MCF 10A (cell line): Measurements from ENCODE around the gene PLOD2. TPM values are rescaled to one million over a fixed set of nuclear protein-coding genes. Genes with fewer than 3 reads are reported as not detected.
A peak's percentile ranks its signal among the peaks of the same experiment; 100 is the strongest.

ENCODE experiments used
- BruUV-seq: library from RNA; stranded (reverse); fragments of 400-500 nt; replicated peaks from 2 replicates; lab custom pipeline; 2021; lab: Mats Ljungman, UMichigan
- CTCF ChIA-PET: fragments of 300-600 bp; sonication (Branson Sonifier 250); formaldehyde crosslinking; extraction: SDS; loops from one replicate; lab custom pipeline; 2021; ENCODE audit warnings: antibody characterized with exemption, inconsistent platforms; lab: Yijun Ruan, JAX
- POLR2A ChIA-PET: fragments of 300-600, 350-650 bp; sonication (Branson Sonifier 250); formaldehyde crosslinking; extraction: SDS; loops from one replicate; lab custom pipeline; 2020; ENCODE audit warnings: antibody characterized with exemption, inconsistent platforms; lab: Yijun Ruan, JAX
- DNase-seq: peaks from one replicate; pipeline ENCODE4 v3.0.0-alpha.2; 2018; ENCODE audit not compliant: unreplicated experiment
- H3K27ac Mint-ChIP-seq: one replicate; pipeline ENCODE4 v1.8.0; 2022; ENCODE audit warnings: mild to moderate bottlenecking, low read depth, mixed read lengths; ENCODE audit not compliant: unreplicated experiment
- H3K27me3 Mint-ChIP-seq: one replicate; pipeline ENCODE4 v1.8.0; 2022; ENCODE audit warnings: mixed read lengths; ENCODE audit not compliant: insufficient read depth, unreplicated experiment
- H3K36me3 Mint-ChIP-seq: one replicate; pipeline ENCODE4 v1.8.0; 2022; ENCODE audit warnings: mild to moderate bottlenecking, moderate library complexity, mixed read lengths; ENCODE audit not compliant: insufficient read depth, unreplicated experiment
- H3K4me1 Mint-ChIP-seq: one replicate; pipeline ENCODE4 v1.8.0; 2022; ENCODE audit warnings: mixed read lengths; ENCODE audit not compliant: insufficient read depth, unreplicated experiment
- H3K4me3 Mint-ChIP-seq: one replicate; pipeline ENCODE4 v1.8.0; 2022; ENCODE audit warnings: mild to moderate bottlenecking, moderate library complexity, mixed read lengths; ENCODE audit not compliant: unreplicated experiment
- H3K9me3 Mint-ChIP-seq: one replicate; pipeline ENCODE4 v1.8.0; 2022; ENCODE audit warnings: mixed read lengths; ENCODE audit not compliant: unreplicated experiment
- intact Hi-C: fragments of 100-400 bp; cut with micrococcal nuclease; formaldehyde crosslinking; loops from 2 replicates; pipeline ENCODE4 v1.14.1; 2022
- total RNA-seq: library from RNA; stranded (reverse); gene quantifications from 2 replicates; pipeline ENCODE4 v1.2.3, GENCODE V29; 2022
- TF ChIP-seq, protein P1 (sequence below): fragments of 200-600 bp; IDR thresholded peaks from one replicate; pipeline ENCODE4 v1.8.0; 2022; ENCODE audit warnings: antibody characterized with exemption, mild to moderate bottlenecking; ENCODE audit not compliant: unreplicated experiment

Gene PLOD2
- total RNA-seq, 1 experiment from 2014 or later, result 149 TPM

- CTCF ChIA-PET, result interaction anchor here (0.7 to 2.8 kb wide), 8 partner anchors 10 to 415 kb away, joined by 3 to 12 read pairs (median 5); no protein-coding TSS in a partner anchor
- DNase-seq, result no peak
- H3K4me1 Mint-ChIP-seq, result peaks cover 46% of the 10 kb centered on the region
- H3K36me3 Mint-ChIP-seq, result no peaks in the 10 kb centered on the region
- H3K9me3 Mint-ChIP-seq, result peaks cover 12% of the 10 kb centered on the region
- POLR2A ChIA-PET, result interaction anchor here (0.7 to 4.2 kb wide), 16 partner anchors 9 to 416 kb away, joined by 3 to 54 read pairs (median 6); no protein-coding TSS in a partner anchor
- TF ChIP-seq, protein P1, sequence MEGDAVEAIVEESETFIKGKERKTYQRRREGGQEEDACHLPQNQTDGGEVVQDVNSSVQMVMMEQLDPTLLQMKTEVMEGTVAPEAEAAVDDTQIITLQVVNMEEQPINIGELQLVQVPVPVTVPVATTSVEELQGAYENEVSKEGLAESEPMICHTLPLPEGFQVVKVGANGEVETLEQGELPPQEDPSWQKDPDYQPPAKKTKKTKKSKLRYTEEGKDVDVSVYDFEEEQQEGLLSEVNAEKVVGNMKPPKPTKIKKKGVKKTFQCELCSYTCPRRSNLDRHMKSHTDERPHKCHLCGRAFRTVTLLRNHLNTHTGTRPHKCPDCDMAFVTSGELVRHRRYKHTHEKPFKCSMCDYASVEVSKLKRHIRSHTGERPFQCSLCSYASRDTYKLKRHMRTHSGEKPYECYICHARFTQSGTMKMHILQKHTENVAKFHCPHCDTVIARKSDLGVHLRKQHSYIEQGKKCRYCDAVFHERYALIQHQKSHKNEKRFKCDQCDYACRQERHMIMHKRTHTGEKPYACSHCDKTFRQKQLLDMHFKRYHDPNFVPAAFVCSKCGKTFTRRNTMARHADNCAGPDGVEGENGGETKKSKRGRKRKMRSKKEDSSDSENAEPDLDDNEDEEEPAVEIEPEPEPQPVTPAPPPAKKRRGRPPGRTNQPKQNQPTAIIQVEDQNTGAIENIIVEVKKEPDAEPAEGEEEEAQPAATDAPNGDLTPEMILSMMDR, result no peak
- peak overlapping the region; percentile 55 for H3K4me3 Mint-ChIP-seq
- H3K27ac Mint-ChIP-seq, result peak overlapping the region; percentile 57
- intact Hi-C loops, result no loop called here
- H3K27me3 Mint-ChIP-seq, result no peaks in the 10 kb centered on the region
- no TSS peak for BruUV-seq
Observed at GRCh38 chr3:146165877-146166276, 4.9 kb upstream of the PLOD2 start.

- peaks cover 6% of the 10 kb centered on the region for H3K9me3 Mint-ChIP-seq
- no peaks in the 10 kb centered on the region for H3K27me3 Mint-ChIP-seq
- peak overlapping the region; percentile 57 for H3K27ac Mint-ChIP-seq
- peak overlapping the region; percentile 55 for H3K4me3 Mint-ChIP-seq
- peak; percentile 56 for DNase-seq
- peaks cover 46% of the 10 kb centered on the region for H3K4me1 Mint-ChIP-seq
- ChIA-PET POLR2A (interaction anchor here (0.7 to 4.2 kb wide), 11 partner anchors 8 to 417 kb away, joined by 3 to 54 read pairs (median 6); no protein-coding TSS in a partner anchor), CTCF (interaction anchor here (0.5 to 2.8 kb wide), 7 partner anchors 9 to 101 kb away, joined by 3 to 12 read pairs (median 4); no protein-coding TSS in a partner anchor)
- BruUV-seq, result no TSS peak
- TF ChIP-seq, protein P1, result no peak
- H3K36me3 Mint-ChIP-seq, result no peaks in the 10 kb centered on the region
- intact Hi-C loops, result loop anchor here (5.0 kb wide), 1 partner anchor 38 kb away; no protein-coding TSS in a partner anchor
Observed at GRCh38 chr3:146164971-146165769, 4.2 kb upstream of the PLOD2 start.

DNA sequence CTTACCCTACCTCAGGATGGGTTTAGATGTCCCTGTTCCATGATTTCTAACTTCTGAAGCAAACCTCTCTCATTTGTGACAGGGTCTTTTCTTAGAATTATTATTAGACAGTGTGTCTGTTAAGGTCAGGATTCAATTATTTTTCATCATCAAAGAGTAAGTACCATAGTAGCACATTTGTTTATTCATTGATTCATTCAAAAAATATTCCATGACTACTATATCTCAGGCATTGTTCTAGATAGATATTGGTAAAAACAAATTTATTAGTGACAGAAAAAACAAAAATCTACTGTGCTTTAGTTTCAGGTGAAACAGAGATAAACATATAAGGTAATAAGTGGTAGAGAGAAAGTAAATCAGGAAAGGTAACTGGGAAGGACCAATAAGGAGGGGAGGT, 3.5 kb upstream of the PLOD2 start:
- no TSS peak for BruUV-seq
- H3K36me3 Mint-ChIP-seq, result no peaks in the 10 kb centered on the region
- H3K4me3 Mint-ChIP-seq, result peak overlapping the region; percentile 55
- H3K4me1 Mint-ChIP-seq, result peaks cover 46% of the 10 kb centered on the region
- H3K9me3 Mint-ChIP-seq, result no peaks in the 10 kb centered on the region
- TF ChIP-seq, protein P1, result no peak
- intact Hi-C loops, result loop anchor here (5.0 kb wide), 1 partner anchor 37 kb away; no protein-coding TSS in a partner anchor
- peak overlapping the region; percentile 57 for H3K27ac Mint-ChIP-seq
- H3K27me3 Mint-ChIP-seq, result no peaks in the 10 kb centered on the region
- ChIA-PET CTCF (interaction anchor here (0.6 to 1.6 kb wide), 7 partner anchors 17 to 352 kb away, joined by 3 to 6 read pairs (median 4); no protein-coding TSS in a partner anchor), POLR2A (interaction anchor here (0.6 to 1.3 kb wide), 5 partner anchors 14 to 379 kb away, joined by 3 to 4 read pairs (median 3); no protein-coding TSS in a partner anchor)
- DNase-seq, result no peak

DNA sequence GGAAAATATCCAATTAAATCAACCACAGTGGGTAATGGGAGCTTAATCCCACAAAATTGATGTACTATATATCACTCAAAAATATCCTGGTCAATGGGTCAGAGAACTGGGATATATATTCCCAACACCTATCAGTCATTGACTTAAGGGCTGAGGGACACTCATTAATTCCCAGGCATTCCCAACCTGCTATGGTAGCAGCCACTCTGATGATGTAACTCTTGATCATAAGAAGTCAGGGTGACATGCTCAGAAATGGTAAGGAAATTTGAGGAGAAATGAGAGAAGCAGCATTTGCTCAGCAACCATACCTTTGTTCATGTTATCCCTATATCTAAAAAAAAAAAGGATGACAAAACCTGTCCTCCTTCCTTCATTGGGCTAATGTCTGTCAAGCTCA, 3.1 kb upstream of the PLOD2 start:
- DNase-seq, result peak; percentile 27
- BruUV-seq, result no TSS peak
- H3K36me3 Mint-ChIP-seq, result no peaks in the 10 kb centered on the region
- ChIA-PET CTCF (interaction anchor here (0.6 to 1.6 kb wide), 6 partner anchors 22 to 352 kb away, joined by 3 to 6 read pairs (median 4); no protein-coding TSS in a partner anchor), POLR2A (interaction anchor here (0.6 to 1.0 kb wide), 5 partner anchors 13 to 380 kb away, joined by 3 to 4 read pairs (median 3); no protein-coding TSS in a partner anchor)
- peak overlapping the region; percentile 86 for H3K27ac Mint-ChIP-seq
- no peaks in the 10 kb centered on the region for H3K27me3 Mint-ChIP-seq
- peak overlapping the region; percentile 72 for H3K4me3 Mint-ChIP-seq
- TF ChIP-seq, protein P1, result no peak
- intact Hi-C loops, result loop anchor here (5.0 kb wide), 1 partner anchor 37 kb away; no protein-coding TSS in a partner anchor
- H3K9me3 Mint-ChIP-seq, result no peaks in the 10 kb centered on the region
- H3K4me1 Mint-ChIP-seq, result peaks cover 46% of the 10 kb centered on the region
